Choroid plexus epithelial cell (primary cell): ENCODE measurements around the gene SIPA1.
"Not testable (repeated sequence)": the region's sequence is repeated elsewhere in the genome, so short reads cannot be mapped to it uniquely, and the experiment has no call there.

Source experiments
- DNase-seq: peaks from one replicate; pipeline ENCODE4 v3.0.0-alpha.2; 2010; ENCODE audit warnings: low read depth
- H3K4me3 ChIP-seq: 2 replicates; pipeline ENCODE4 v1.5.1; 2011; ENCODE audit warnings: low read depth, mild to moderate bottlenecking, control low read depth, low read length, moderate library complexity
- CTCF ChIP-seq: conservative IDR thresholded peaks from 2 replicates; pipeline ENCODE4 v1.5.1; 2011; ENCODE audit warnings: low read depth, mild to moderate bottlenecking, control low read depth, inconsistent platforms, low read length, moderate library complexity

SIPA1 gene

DNA sequence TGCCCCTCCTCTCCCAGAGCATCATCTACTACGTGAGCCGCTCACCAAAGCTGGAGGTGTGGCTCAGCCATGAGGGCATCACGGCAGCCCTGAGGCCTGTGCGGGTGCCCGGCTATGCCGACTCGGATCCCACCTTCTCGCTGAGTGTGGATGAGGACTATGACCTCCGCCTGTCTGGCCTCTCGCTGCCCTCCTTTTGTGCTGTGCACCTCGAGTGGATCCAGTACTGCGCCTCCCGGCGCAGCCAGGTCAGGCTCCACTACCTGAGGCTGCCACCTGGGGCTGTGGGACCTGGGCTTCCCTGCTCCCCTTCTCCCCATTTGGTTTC is 3.8 kb upstream of the SIPA1 start:
- no peak for TF ChIP-seq CTCF
- DNase-seq = no peak
- no peak overlapping the region for H3K4me3 ChIP-seq

- H3K4me3 ChIP-seq = no peak overlapping the region
- no peak for DNase-seq
- no peak for TF ChIP-seq CTCF
Measured at GRCh38 chr11:65634440-65634839, 3.5 kb upstream of the SIPA1 start.

- no peak for DNase-seq
- H3K4me3 ChIP-seq = no peak overlapping the region
- TF ChIP-seq CTCF = no peak
Measured at GRCh38 chr11:65634905-65635731, 2.8 kb upstream of the SIPA1 start.

- DNase-seq = no peak
- no peak overlapping the region for H3K4me3 ChIP-seq
- TF ChIP-seq CTCF = no peak
Measured at GRCh38 chr11:65636108-65637031, 1.5 kb upstream of the SIPA1 start.

DNA sequence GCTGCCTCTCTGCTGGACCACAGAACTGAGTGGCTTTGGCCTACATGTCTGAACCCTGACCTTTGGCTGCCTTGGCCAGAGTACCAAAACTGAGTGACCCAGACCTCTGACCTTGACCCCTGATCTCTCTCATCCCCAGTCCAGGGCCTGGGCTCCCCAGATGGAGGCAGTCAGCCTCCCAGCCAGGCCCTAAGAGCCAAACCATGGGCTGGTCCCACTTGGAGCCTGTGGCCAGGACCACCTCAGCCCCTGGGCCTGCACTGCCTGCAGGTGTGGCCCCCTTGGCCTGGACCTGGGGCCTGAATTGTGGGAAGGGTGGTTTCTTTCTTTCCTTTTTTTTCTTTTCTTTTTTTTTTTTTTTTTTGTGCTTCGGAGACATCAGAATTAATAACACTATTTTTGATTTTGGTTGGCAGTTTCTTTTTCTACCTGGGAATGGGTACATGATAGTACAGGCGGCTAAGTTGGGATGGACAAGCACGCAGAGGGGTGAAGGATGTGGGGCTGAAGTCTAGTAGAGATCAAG is 806 bp upstream of the SIPA1 start:
- TF ChIP-seq CTCF = no peak
- H3K4me3 ChIP-seq = no peak overlapping the region
- DNase-seq = no peak

DNA sequence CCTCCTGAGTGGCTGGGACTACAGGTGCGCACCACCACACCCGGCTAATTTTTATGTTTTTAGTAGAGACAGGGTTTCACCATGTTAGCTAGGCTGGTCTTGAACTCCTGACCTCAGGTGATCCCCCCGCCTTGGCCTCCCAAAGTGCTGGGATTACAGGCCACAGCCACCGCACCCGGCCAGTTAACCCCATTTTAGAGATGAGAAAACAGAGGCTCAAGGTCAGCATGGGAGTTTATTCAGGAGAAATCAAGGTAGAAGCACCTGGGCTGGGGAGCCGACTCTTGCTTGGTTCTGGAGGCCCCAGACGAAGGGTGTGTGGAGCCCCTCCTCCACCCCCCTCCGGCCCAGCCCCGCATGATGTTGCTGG is 1.3 kb downstream of the SIPA1 start:
- DNase-seq, H3K4me3 ChIP-seq: not testable (repeated sequence)
